HUDEP-2 (cell line): ENCODE results near the gene HLCS.
A peak's percentile ranks its signal among the peaks of the same experiment; 100 is the strongest.

ENCODE experiments used
- DNase-seq, 76 experiments: peaks; one replicate each; lab custom pipeline; 2025; ENCODE audit not compliant: unreplicated experiment in 76 of 76; lab: John Stamatoyannopoulos, UW

HLCS gene

GRCh38 chr21:36856643-36857042 is 109.8 kb downstream of the HLCS start:
- no peak for DNase-seq

- peak in 49 of 76 experiments; percentile 9 to 76 (median 36) for DNase-seq
Measured at GRCh38 chr21:36854391-36854790, 112.1 kb downstream of the HLCS start.

- DNase-seq, result no peak
Measured at GRCh38 chr21:36852864-36853263, 113.6 kb downstream of the HLCS start.

- DNase-seq, result no peak
Measured at GRCh38 chr21:36852293-36852692, 114.2 kb downstream of the HLCS start.

- DNase-seq, result no peak
Measured at GRCh38 chr21:36851121-36851520, 115.3 kb downstream of the HLCS start.

GRCh38 chr21:36850372-36850771 is 116.1 kb downstream of the HLCS start:
- DNase-seq, result no peak

- DNase-seq, result no peak
Measured at GRCh38 chr21:36849461-36850105, 116.9 kb downstream of the HLCS start.

GRCh38 chr21:36848730-36849274 is 117.7 kb downstream of the HLCS start:
- no peak for DNase-seq

GRCh38 chr21:36847189-36847588 is 119.3 kb downstream of the HLCS start:
- DNase-seq, result no peak

- DNase-seq, result no peak
Measured at GRCh38 chr21:36846631-36847030, 119.8 kb downstream of the HLCS start.

GRCh38 chr21:36845790-36846189 is 120.7 kb downstream of the HLCS start:
- no peak for DNase-seq

GRCh38 chr21:36845070-36845469 is 121.4 kb downstream of the HLCS start:
- DNase-seq, result no peak

GRCh38 chr21:36841866-36842265 is 124.6 kb downstream of the HLCS start:
- no peak for DNase-seq

GRCh38 chr21:36839735-36840134 is 126.7 kb downstream of the HLCS start:
- DNase-seq, result no peak

GRCh38 chr21:36839123-36839522 is 127.3 kb downstream of the HLCS start:
- no peak for DNase-seq

GRCh38 chr21:36835383-36835795 is 131.1 kb downstream of the HLCS start:
- DNase-seq, result peak in 4 of 76 experiments; percentile 11 to 23 (median 16)

GRCh38 chr21:36834192-36834591 is 132.3 kb downstream of the HLCS start:
- DNase-seq, result no peak

- no peak for DNase-seq
Measured at GRCh38 chr21:36830100-36830499, 136.4 kb downstream of the HLCS start.

- DNase-seq, result no peak
Measured at GRCh38 chr21:36828891-36829515, 137.5 kb downstream of the HLCS start.

- DNase-seq, result no peak
Measured at GRCh38 chr21:36828208-36828607, 138.3 kb downstream of the HLCS start.

GRCh38 chr21:36825658-36826057 is 140.8 kb downstream of the HLCS start:
- DNase-seq, result no peak

- DNase-seq, result peak in 6 of 76 experiments; percentile 10 to 65 (median 34)
Measured at GRCh38 chr21:36821032-36821299, 145.5 kb downstream of the HLCS start.
